SK-N-SH (cell line): ENCODE results near the gene IL20.

Experiments
- EP300 ChIP-seq, 2 experiments: IDR thresholded peaks; 2 replicates each; pipeline versions ENCODE4 v1.4.0 to v1.6.1; 2012; ENCODE audit warnings: borderline replicate concordance in 1 of 2, low read depth in 1 of 2, low read length in 1 of 2
- FOXJ3 ChIP-seq: sonication (generic); formaldehyde crosslinking; IDR thresholded peaks from 2 replicates; pipeline ENCODE4 v1.5.1; 2020; ENCODE audit warnings: mild to moderate bottlenecking, missing genetic modification reagents
- PBX3 ChIP-seq: IDR thresholded peaks from 2 replicates; pipeline ENCODE4; 2012
- POLR2AphosphoS5 ChIP-seq: IDR thresholded peaks from 2 replicates; pipeline ENCODE4 v1.6.1; 2012; ENCODE audit warnings: low read depth, low read length
- SIN3A ChIP-seq: IDR thresholded peaks from 2 replicates; pipeline ENCODE4 v1.6.1; 2012; ENCODE audit warnings: low read depth, mild to moderate bottlenecking, low read length, moderate library complexity, borderline replicate concordance
- TEAD4 ChIP-seq: IDR thresholded peaks from 2 replicates; pipeline ENCODE4 v1.4.0; 2012; ENCODE audit warnings: mild to moderate bottlenecking, borderline replicate concordance; ENCODE audit not compliant: insufficient read depth
- YY1 ChIP-seq: IDR thresholded peaks from 2 replicates; pipeline ENCODE4 v1.4.0; 2012; ENCODE audit warnings: low read depth, mild to moderate bottlenecking
- TF ChIP-seq, protein P1 (sequence below): fragments of 200-600 bp; sonication (generic); IDR thresholded peaks from 2 replicates; pipeline ENCODE4 v1.6.1; 2017; ENCODE audit warnings: antibody characterized with exemption, mild to moderate bottlenecking, moderate library complexity

DNA sequence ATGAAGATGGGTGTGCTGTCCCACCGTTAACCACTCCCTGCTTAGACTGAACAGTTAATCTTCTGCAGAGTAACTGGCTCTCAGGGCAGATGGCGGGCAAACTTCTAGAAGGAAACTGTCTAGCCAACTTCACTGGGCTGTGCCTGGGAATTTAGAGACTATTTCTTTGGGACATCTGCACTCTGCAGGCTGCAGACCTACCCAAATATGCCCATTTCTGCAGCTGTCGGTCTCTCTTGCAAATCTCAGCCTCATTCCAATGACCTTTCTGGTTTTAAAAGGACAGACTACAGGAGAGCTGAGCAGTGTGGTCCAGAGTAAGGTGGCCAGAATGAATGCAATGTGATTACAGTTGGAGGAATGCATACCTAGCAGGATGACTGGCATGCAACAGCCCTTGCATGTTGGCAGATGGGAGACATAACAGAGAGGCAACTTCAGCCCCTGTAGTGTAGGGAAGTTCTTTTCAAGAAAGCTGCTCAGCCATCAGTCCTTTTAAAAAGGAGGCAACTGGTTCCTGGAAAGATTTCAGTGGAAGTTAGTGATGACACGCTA, 26.3 kb upstream of the IL20 start:
- TF ChIP-seq SIN3A (no peak), POLR2AphosphoS5 (no peak), PBX3 (no peak), TEAD4 (no peak), FOXJ3 (CRISPR knock-in tag) (no peak), YY1 (no peak), EP300 (IDR thresholded peaks at IDR 0.05; ENCODE audit: borderline replicate concordance in 1 of 2, low read depth in 1 of 2, low read length in 1 of 2) (no peak)
- TF ChIP-seq, protein P1, sequence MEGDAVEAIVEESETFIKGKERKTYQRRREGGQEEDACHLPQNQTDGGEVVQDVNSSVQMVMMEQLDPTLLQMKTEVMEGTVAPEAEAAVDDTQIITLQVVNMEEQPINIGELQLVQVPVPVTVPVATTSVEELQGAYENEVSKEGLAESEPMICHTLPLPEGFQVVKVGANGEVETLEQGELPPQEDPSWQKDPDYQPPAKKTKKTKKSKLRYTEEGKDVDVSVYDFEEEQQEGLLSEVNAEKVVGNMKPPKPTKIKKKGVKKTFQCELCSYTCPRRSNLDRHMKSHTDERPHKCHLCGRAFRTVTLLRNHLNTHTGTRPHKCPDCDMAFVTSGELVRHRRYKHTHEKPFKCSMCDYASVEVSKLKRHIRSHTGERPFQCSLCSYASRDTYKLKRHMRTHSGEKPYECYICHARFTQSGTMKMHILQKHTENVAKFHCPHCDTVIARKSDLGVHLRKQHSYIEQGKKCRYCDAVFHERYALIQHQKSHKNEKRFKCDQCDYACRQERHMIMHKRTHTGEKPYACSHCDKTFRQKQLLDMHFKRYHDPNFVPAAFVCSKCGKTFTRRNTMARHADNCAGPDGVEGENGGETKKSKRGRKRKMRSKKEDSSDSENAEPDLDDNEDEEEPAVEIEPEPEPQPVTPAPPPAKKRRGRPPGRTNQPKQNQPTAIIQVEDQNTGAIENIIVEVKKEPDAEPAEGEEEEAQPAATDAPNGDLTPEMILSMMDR = no peak
